Measurements from ENCODE around the gene SLC6A20. TPM values are rescaled to one million over a fixed set of nuclear protein-coding genes. Genes with fewer than 3 reads are reported as not detected.
A peak's percentile ranks its signal among the peaks of the same experiment; 100 is the strongest.

Gene SLC6A20, protein sequence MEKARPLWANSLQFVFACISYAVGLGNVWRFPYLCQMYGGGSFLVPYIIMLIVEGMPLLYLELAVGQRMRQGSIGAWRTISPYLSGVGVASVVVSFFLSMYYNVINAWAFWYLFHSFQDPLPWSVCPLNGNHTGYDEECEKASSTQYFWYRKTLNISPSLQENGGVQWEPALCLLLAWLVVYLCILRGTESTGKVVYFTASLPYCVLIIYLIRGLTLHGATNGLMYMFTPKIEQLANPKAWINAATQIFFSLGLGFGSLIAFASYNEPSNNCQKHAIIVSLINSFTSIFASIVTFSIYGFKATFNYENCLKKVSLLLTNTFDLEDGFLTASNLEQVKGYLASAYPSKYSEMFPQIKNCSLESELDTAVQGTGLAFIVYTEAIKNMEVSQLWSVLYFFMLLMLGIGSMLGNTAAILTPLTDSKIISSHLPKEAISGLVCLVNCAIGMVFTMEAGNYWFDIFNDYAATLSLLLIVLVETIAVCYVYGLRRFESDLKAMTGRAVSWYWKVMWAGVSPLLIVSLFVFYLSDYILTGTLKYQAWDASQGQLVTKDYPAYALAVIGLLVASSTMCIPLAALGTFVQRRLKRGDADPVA
- not detected for polyA plus RNA-seq (2013, experiment 1 of 2)
- polyA plus RNA-seq (2013, experiment 2 of 2) = not detected

DNA sequence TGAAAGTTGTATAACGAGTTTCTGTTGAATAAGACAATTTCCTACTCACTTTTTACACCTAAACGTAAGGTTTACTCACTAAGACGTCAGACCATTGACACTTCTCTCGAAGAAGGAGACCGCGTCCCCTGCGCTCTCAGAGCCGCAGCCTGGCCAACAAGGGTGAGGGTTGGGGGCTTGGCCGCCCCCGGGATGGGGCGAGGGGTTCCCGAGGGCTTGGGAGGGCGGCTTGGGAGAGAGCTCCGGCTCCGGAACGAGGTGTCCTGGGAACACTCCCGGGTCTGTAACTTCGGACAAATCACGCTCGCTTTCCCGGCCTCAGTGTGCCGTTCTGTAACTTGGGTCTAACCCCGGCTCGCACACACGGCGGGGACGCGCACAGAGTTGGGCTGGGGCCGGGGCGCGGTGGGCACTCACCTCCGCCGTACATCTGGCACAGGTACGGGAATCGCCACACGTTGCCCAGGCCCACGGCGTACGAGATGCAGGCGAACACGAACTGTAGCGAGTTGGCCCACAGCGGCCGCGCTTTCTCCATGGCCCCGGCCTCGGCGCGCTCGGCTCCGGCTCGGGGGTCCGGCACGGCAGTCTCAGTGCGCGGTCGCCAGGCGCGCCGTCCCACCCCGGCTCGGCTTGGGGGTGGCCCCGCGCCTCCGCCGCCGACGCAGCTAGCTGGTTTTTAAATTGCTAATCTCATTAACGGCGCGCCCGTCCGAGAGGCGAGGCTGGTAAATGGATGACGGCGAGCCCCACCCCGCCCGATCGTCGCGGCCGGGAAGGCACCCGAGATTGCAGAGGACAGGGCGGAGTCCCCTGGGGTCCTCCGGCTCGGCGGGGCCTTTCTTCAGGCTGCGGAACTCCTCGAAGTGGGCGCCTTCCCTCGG lies at the start of gene SLC6A20:
Gene SLC6A20, minus strand, starts transcription at position 655 of the 884 bp plus-strand sequence. Its CDS starts 117 bp downstream, at position 538.
- H3K14ac ChIP-seq (ENCODE audit: low read length) = no peak within 1 kb of the TSS
- peak within 1 kb of the TSS; percentile 61 for H3K9ac ChIP-seq (ENCODE audit: low read depth, low read length, poor library complexity)
- peak within 1 kb of the TSS; percentile 90 for H3K4me2 ChIP-seq (ENCODE audit: insufficient read depth, low read length, poor library complexity, severe bottlenecking)
- no peak within 1 kb of the TSS for H3K27ac ChIP-seq (replicated peaks; ENCODE audit: low read length)
- peak within 1 kb of the TSS; percentile 61 for H2AK5ac ChIP-seq (ENCODE audit: low read depth, low read length)
- no peak within 1 kb of the TSS for H2BK12ac ChIP-seq (ENCODE audit: low read length)
- H2BK5ac ChIP-seq (ENCODE audit: low read length) = no peak within 1 kb of the TSS
- peak within 1 kb of the TSS; percentile 37 to 83 for H3K4me3 ChIP-seq (ENCODE audit: low read length in 2 of 2)
- peaks cover 0 to 5% of the 10 kb centered on the region in 2 donors for H3K4me1 ChIP-seq (ENCODE audit: control insufficient read depth in 2 of 2, insufficient read depth in 1 of 2, low read depth in 1 of 2, low read length in 2 of 2)
- peak within 1 kb of the TSS; percentile 54 for H3K18ac ChIP-seq (ENCODE audit: low read length)
- H4K8ac ChIP-seq (ENCODE audit: low read depth, low read length) = no peak within 1 kb of the TSS
- no peaks in the 10 kb centered on the region for H3K79me1 ChIP-seq (ENCODE audit: low read depth, low read length)
- WGBS, 2 donors (ENCODE audit: extremely low coverage in 2 of 2, insufficient read length in 2 of 2, insufficient replicate concordance in 1 of 2) = no CpG with 5 or more reads among the region's 91 CpGs
- no peaks in the 10 kb centered on the region for H3K36me3 ChIP-seq (replicated peaks in 1 of 2; ENCODE audit: control insufficient read depth in 2 of 2, insufficient read depth in 2 of 2, low read length in 2 of 2)
- peak within 1 kb of the TSS; percentile 83 for H2AFZ ChIP-seq (ENCODE audit: low read length)
- no peak within 1 kb of the TSS for H2BK120ac ChIP-seq (ENCODE audit: low read depth, low read length)
- peak; percentile 41 for DNase-seq (ENCODE audit: low spot score)
- no peak within 1 kb of the TSS for H3K4ac ChIP-seq (ENCODE audit: low read length)
- no peaks in the 10 kb centered on the region for H3K9me3 ChIP-seq (replicated peaks in 1 of 2; ENCODE audit: control insufficient read depth in 2 of 2, insufficient read depth in 1 of 2, low read depth in 1 of 2, low read length in 2 of 2)
- no peak within 1 kb of the TSS for H4K91ac ChIP-seq (ENCODE audit: low read depth, low read length, poor library complexity)
- H3K23ac ChIP-seq (ENCODE audit: low read depth, low read length, poor library complexity) = peak within 1 kb of the TSS; percentile 94
- H3K27me3 ChIP-seq (ENCODE audit: control insufficient read depth in 3 of 3, insufficient read depth in 3 of 3, low read depth in 1 of 3, low read length in 3 of 3) = peaks cover 11 to 86% (median 32%) of the 10 kb centered on the region in 3 experiments
- H2BK15ac ChIP-seq (ENCODE audit: low read length) = no peak within 1 kb of the TSS

DNA sequence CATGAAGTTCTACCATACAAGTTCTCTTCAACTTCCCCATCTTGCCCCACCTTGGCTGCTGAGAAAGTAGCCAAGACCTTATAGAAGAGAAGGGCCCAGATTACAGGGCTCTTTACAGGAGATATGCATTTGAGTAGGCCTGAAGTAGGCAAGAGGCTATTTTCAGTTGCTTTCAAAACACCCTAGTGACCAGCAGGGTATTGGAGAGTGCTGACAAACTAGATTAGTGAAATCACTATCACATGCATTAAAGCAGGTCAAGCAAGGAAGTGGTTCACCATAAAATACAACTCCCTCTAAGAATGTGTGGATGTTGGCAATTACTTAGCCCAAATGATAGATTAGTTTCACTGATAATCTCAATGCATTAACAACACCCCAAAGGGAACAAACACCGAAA lies 48.3 kb upstream of the SLC6A20 start:
- Histone ChIP-seq H2BK120ac (ENCODE audit: low read depth, low read length) (no peak overlapping the region), H4K8ac (ENCODE audit: low read depth, low read length) (no peak overlapping the region), H3K27ac (replicated peaks; ENCODE audit: low read length) (no peak overlapping the region), H3K4ac (ENCODE audit: low read length) (no peak overlapping the region), H3K27me3 (ENCODE audit: control insufficient read depth in 3 of 3, insufficient read depth in 3 of 3, low read depth in 1 of 3, low read length in 3 of 3) (peaks cover 0 to 31% (median 6%) of the 10 kb centered on the region in 3 experiments), H3K4me3 (ENCODE audit: low read length in 2 of 2) (no peak overlapping the region), H4K91ac (ENCODE audit: low read depth, low read length, poor library complexity) (no peak overlapping the region), H3K14ac (ENCODE audit: low read length) (no peak overlapping the region), H3K9ac (ENCODE audit: low read depth, low read length, poor library complexity) (no peak overlapping the region), H3K4me1 (ENCODE audit: control insufficient read depth in 2 of 2, insufficient read depth in 1 of 2, low read depth in 1 of 2, low read length in 2 of 2) (peaks cover 2 to 3% of the 10 kb centered on the region in 2 donors), H3K23ac (ENCODE audit: low read depth, low read length, poor library complexity) (no peak overlapping the region), H2AFZ (ENCODE audit: low read length) (no peak overlapping the region), H2BK15ac (ENCODE audit: low read length) (no peak overlapping the region), H3K79me1 (ENCODE audit: low read depth, low read length) (no peaks in the 10 kb centered on the region), H2BK5ac (ENCODE audit: low read length) (no peak overlapping the region), H3K4me2 (ENCODE audit: insufficient read depth, low read length, poor library complexity, severe bottlenecking) (no peak overlapping the region), H2BK12ac (ENCODE audit: low read length) (no peak overlapping the region), H3K36me3 (replicated peaks in 1 of 2; ENCODE audit: control insufficient read depth in 2 of 2, insufficient read depth in 2 of 2, low read length in 2 of 2) (peaks cover 0 to under 1% of the 10 kb centered on the region in 2 donors), H3K9me3 (replicated peaks in 1 of 2; ENCODE audit: control insufficient read depth in 2 of 2, insufficient read depth in 1 of 2, low read depth in 1 of 2, low read length in 2 of 2) (no peaks in the 10 kb centered on the region), H2AK5ac (ENCODE audit: low read depth, low read length) (no peak overlapping the region), H3K18ac (ENCODE audit: low read length) (no peak overlapping the region)
- DNase-seq (ENCODE audit: low spot score) = no peak
- no CpG with 5 or more reads among the region's 1 CpG for WGBS, 2 donors (ENCODE audit: extremely low coverage in 2 of 2, insufficient read length in 2 of 2, insufficient replicate concordance in 1 of 2)

DNA sequence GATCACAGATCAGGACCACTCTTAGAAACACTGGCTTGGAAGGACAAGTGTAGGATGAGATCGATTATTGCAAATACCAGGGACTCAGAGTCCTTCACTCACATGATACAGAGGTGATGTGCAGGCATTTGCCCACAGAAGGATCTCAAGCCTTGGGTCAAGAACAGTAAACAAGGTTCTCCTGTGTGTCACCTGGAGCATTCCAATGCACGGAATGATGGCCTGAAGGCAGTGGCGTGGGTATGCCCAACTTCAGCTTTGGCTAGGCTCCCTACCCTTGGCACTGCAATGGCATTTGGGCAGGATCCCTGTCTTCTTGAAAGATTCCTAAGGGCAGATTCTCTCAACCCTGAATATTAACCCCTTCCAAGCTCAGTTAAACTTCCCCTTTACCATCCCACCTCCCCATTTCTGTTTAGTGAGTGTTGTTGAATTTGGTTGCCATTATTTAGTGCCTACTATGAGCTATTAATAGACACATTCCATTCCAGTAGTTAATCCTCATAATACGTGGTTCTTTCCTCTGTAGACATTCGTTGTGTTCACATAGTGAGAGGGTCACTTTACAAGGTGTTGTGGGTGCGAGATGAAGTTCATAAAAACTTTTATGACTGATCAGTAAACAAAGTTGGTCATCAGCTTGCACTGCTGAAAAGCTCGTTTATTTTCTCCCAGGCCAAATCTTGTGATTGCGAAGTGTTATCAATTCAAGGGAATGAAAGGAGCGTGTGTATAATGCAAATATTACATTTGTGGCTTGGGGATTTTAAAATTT lies 46.7 kb upstream of the SLC6A20 start:
- Histone ChIP-seq H2AFZ (ENCODE audit: low read length) (peak overlapping the region; percentile 92), H3K27me3 (ENCODE audit: control insufficient read depth in 3 of 3, insufficient read depth in 3 of 3, low read depth in 1 of 3, low read length in 3 of 3) (peaks cover 0 to 23% (median 3%) of the 10 kb centered on the region in 3 experiments)

More for the DNA sequence above, 46.7 kb upstream of the SLC6A20 start:
- no peaks in the 10 kb centered on the region for H3K9me3 ChIP-seq (replicated peaks in 1 of 2; ENCODE audit: control insufficient read depth in 2 of 2, insufficient read depth in 1 of 2, low read depth in 1 of 2, low read length in 2 of 2)
- no peak overlapping the region for H3K23ac ChIP-seq (ENCODE audit: low read depth, low read length, poor library complexity)
- no peak overlapping the region for H2BK12ac ChIP-seq (ENCODE audit: low read length)
- H3K79me1 ChIP-seq (ENCODE audit: low read depth, low read length) = no peaks in the 10 kb centered on the region
- H2BK5ac ChIP-seq (ENCODE audit: low read length) = no peak overlapping the region
- no peak overlapping the region for H3K4me2 ChIP-seq (ENCODE audit: insufficient read depth, low read length, poor library complexity, severe bottlenecking)
- no peak overlapping the region for H2BK15ac ChIP-seq (ENCODE audit: low read length)
- no peak overlapping the region for H4K8ac ChIP-seq (ENCODE audit: low read depth, low read length)
- H3K9ac ChIP-seq (ENCODE audit: low read depth, low read length, poor library complexity) = no peak overlapping the region
- no peak overlapping the region for H3K4ac ChIP-seq (ENCODE audit: low read length)
- no peak overlapping the region for H4K91ac ChIP-seq (ENCODE audit: low read depth, low read length, poor library complexity)
- no peak overlapping the region for H3K27ac ChIP-seq (replicated peaks; ENCODE audit: low read length)
- no peak for DNase-seq (ENCODE audit: low spot score)
- H3K4me3 ChIP-seq (ENCODE audit: low read length in 2 of 2) = no peak overlapping the region
- peaks cover 0 to 1% of the 10 kb centered on the region in 2 donors for H3K36me3 ChIP-seq (replicated peaks in 1 of 2; ENCODE audit: control insufficient read depth in 2 of 2, insufficient read depth in 2 of 2, low read length in 2 of 2)
- H3K18ac ChIP-seq (ENCODE audit: low read length) = no peak overlapping the region
- H2BK120ac ChIP-seq (ENCODE audit: low read depth, low read length) = no peak overlapping the region
- peaks cover 2 to 3% of the 10 kb centered on the region in 2 donors for H3K4me1 ChIP-seq (ENCODE audit: control insufficient read depth in 2 of 2, insufficient read depth in 1 of 2, low read depth in 1 of 2, low read length in 2 of 2)
- no peak overlapping the region for H3K14ac ChIP-seq (ENCODE audit: low read length)
- no peak overlapping the region for H2AK5ac ChIP-seq (ENCODE audit: low read depth, low read length)
- no CpG with 5 or more reads among the region's 9 CpGs for WGBS, 2 donors (ENCODE audit: extremely low coverage in 2 of 2, insufficient read length in 2 of 2, insufficient replicate concordance in 1 of 2)
